Kidney epithelial cell (primary cell): ENCODE results near the gene MRTO4. TPM values are rescaled to one million over a fixed set of nuclear protein-coding genes. Genes with fewer than 3 reads are reported as not detected.
"Not testable (repeated sequence)": the region's sequence is repeated elsewhere in the genome, so short reads cannot be mapped to it uniquely, and the experiment has no call there.

ENCODE experiments used
- DNase-seq: peaks from one replicate; pipeline ENCODE4 v3.0.0-alpha.2; 2010; ENCODE audit warnings: low read depth
- H3K27me3 ChIP-seq: 2 replicates; pipeline ENCODE4 v1.6.0; 2011; ENCODE audit warnings: low read length; ENCODE audit not compliant: control insufficient read depth, insufficient read depth
- H3K36me3 ChIP-seq: 2 replicates; pipeline ENCODE4 v1.5.1; 2011; ENCODE audit warnings: low read length; ENCODE audit not compliant: control insufficient read depth, insufficient read depth
- H3K4me3 ChIP-seq: 2 replicates; pipeline ENCODE4 v1.5.1; 2011; ENCODE audit warnings: low read depth, mild to moderate bottlenecking, control low read depth, low read length
- CTCF ChIP-seq: IDR thresholded peaks from 2 replicates; pipeline ENCODE4 v1.5.1; 2011; ENCODE audit warnings: mild to moderate bottlenecking, moderate library complexity, low read length, control low read depth, inconsistent platforms; ENCODE audit not compliant: insufficient read depth, poor library complexity, severe bottlenecking
- total RNA-seq: library from RNA; depleted of rRNA; stranded (reverse); fragments of >200 nt; gene quantifications from 2 replicates; pipeline ENCODE4 v1.2.3, GENCODE V29; 2015

MRTO4 gene
- total RNA-seq, 1 donor from 2014 or later, result 47.4 TPM

GRCh38 chr1:19220991-19221390, 30.6 kb upstream of the MRTO4 start:
- no peak for TF ChIP-seq CTCF
- no peak overlapping the region for H3K4me3 ChIP-seq
- H3K36me3 ChIP-seq, result peaks cover 1% of the 10 kb centered on the region
- DNase-seq, result no peak
- H3K27me3 ChIP-seq, result no peaks in the 10 kb centered on the region

DNA sequence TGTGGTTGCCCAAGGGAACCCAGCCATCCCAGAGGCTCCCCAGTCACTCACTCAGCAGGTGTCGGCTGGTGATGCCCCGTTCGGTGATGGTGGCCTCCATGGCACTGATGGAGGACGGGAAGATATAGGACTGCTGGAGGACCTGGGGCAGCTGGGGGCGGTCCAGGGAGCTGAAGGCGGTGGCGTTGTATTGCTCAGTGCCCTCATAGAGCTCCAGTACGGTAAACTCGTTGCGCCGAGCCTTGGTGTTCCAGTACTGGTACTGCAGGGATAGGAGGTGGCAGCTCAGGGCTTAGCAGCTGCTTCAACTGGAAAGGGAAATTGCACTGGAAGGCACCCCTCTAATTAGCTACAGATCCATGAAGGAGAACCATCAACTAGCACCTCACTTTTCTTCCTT, 29.0 kb upstream of the MRTO4 start:
- peaks cover 3% of the 10 kb centered on the region for H3K36me3 ChIP-seq
- no peak for DNase-seq
- no peak overlapping the region for H3K4me3 ChIP-seq
- TF ChIP-seq CTCF, result no peak
- H3K27me3 ChIP-seq, result no peaks in the 10 kb centered on the region

DNA sequence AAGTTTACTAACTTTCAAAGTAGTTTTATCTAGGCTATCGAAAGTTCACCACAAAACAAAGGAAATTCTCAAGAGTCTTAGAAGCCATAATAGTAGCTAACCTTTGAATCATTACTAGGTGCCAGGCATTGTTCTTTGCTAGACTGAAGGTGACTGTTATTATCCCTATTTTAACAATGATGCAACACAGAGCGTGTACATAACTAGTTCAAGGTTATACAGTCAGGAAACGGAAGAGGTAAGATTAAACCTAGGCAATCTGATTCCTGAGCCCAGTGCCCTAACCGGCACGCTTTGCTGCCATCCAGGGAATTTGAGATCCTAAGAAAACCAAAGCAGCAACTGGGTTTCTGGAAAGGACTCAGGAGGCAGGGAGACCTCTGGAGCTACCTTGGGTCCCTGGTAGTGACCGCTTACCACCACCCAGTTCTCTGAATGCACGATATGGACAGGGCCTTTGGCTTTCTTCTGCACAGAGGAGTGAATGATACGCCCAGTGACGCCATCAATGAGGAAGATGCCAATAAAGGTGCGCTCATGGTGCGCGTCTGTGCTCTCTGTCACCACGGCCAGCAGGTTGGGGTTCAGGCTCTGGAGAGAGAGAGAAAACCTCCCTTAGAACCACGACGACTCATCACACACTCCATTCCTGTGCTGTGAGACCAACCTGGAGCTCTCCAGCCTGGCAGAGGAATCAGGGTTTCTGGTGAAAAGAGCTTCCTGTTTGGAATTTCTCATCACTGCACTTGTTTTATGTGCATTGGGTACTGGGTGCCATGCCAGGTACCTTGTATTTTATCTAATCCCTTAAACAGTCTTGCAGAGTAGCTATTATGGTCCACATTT, 28.4 kb upstream of the MRTO4 start:
- H3K27me3 ChIP-seq, result no peaks in the 10 kb centered on the region
- peak; percentile 28 for DNase-seq
- no peak overlapping the region for H3K4me3 ChIP-seq
- TF ChIP-seq CTCF, result no peak
- H3K36me3 ChIP-seq, result peaks cover 3% of the 10 kb centered on the region

DNA sequence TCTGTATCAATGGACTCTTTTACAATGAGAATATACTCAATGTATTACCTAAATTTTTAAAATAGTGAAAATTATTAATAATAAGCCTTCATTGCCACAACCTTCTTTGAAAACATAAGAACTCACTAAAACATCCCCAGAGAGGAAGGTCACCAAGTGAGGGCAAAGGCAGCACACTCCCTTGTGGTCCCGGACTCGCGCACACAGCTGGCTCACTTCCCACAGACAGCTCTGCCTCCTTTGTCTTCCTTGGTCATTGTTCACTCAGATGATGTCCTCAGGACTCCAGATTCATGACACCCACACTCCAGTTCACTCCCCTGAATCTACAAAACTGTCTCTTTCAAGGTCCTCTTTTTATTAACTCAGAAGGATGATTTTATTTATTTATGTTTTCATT, 22.4 kb upstream of the MRTO4 start:
- no peak overlapping the region for H3K4me3 ChIP-seq
- no peak for TF ChIP-seq CTCF
- DNase-seq, result no peak
- peaks cover 2% of the 10 kb centered on the region for H3K36me3 ChIP-seq
- H3K27me3 ChIP-seq, result no peaks in the 10 kb centered on the region

- DNase-seq, result no peak
- Histone ChIP-seq H3K27me3 (no peaks in the 10 kb centered on the region), H3K36me3 (peaks cover 2% of the 10 kb centered on the region), H3K4me3 (no peak overlapping the region)
- TF ChIP-seq CTCF, result no peak
These were observed 21.7 kb upstream of the MRTO4 start for GRCh38 chr1:19229828-19230325.

GRCh38 chr1:19231736-19232523, 19.7 kb upstream of the MRTO4 start:
- DNase-seq, H3K4me3 ChIP-seq, H3K36me3 ChIP-seq, H3K27me3 ChIP-seq: not testable (repeated sequence)
